ENCODE measurements around the gene PAPPA2.

GRCh38 chr1:176791906-176792305 lies 328.9 kb downstream of the PAPPA2 start:
- TF ChIP-seq CTCF (IDR thresholded peaks at IDR 0.05; ENCODE audit: low read length) (no peak), EZH2phosphoT487 (IDR thresholded peaks at IDR 0.05; ENCODE audit: low read length) (no peak)

Data from MM.1S (cell line).